Lower lobe of right lung (tissue), 2 donors: Measurements from ENCODE around the gene FBXO7. TPM values are rescaled to one million over a fixed set of nuclear protein-coding genes. Genes with fewer than 3 reads are reported as not detected.

Experiments
- ATAC-seq, 2 donors: fragments of 200-7000 bp; cut with Tn5 transposase; one replicate each; pipeline ENCODE4 v1.9.1; 2020 to 2022; ENCODE audit warnings: mild to moderate bottlenecking in 2 of 2, moderate library complexity in 2 of 2
- DNase-seq: peaks from one replicate; pipeline ENCODE4 v3.0.0-alpha.2; 2020
- H3K27ac ChIP-seq: fragments of 200-600 bp; one replicate; pipeline ENCODE4 v1.8.0; 2022
- H3K27me3 ChIP-seq: fragments of 200-600 bp; one replicate; pipeline ENCODE4 v1.8.0; 2022; ENCODE audit warnings: low read depth
- H3K36me3 ChIP-seq: fragments of 200-600 bp; one replicate; pipeline ENCODE4 v1.8.0; 2022; ENCODE audit warnings: mild to moderate bottlenecking
- H3K4me1 ChIP-seq: fragments of 200-600 bp; one replicate; pipeline ENCODE4 v1.8.0; 2022
- H3K4me3 ChIP-seq: fragments of 200-600 bp; one replicate; pipeline ENCODE4 v1.8.0; 2022; ENCODE audit warnings: mild to moderate bottlenecking
- H3K9me3 ChIP-seq: fragments of 200-600 bp; one replicate; pipeline ENCODE4 v1.8.0; 2022
- CTCF ChIP-seq: fragments of 200-600 bp; IDR thresholded peaks from one replicate; pipeline ENCODE4 v1.8.0; 2022; ENCODE audit warnings: antibody characterized with exemption, mild to moderate bottlenecking
- intact Hi-C: fragments of 100-400 bp; cut with DNase I; formaldehyde crosslinking; loops from one replicate; pipeline ENCODE4 v1.11.0; 2022
- total RNA-seq: library from RNA; stranded (reverse); fragmentation: NEBNext Ultra II Directional; extraction: Animal tissue kit (Norgen Biotek cat#: 25700); gene quantifications from one replicate; pipeline ENCODE4 v1.2.1, GENCODE V29; 2021
- donor health status: DM: no; HTN: yes; CAD: no; lungs with severe emphysema.

FBXO7 gene
- total RNA-seq, 1 donor from 2014 or later: 93.2 TPM

- TF ChIP-seq CTCF: no peak
- no peak overlapping the region for H3K4me3 ChIP-seq
- H3K36me3 ChIP-seq: no peaks in the 10 kb centered on the region
- DNase-seq (no peak), ATAC-seq (peak; percentile 95 to 98)
- no peaks in the 10 kb centered on the region for H3K4me1 ChIP-seq
- intact Hi-C loops: no loop called here
- H3K9me3 ChIP-seq: no peaks in the 10 kb centered on the region
- H3K27ac ChIP-seq: no peak overlapping the region
- peaks cover 4% of the 10 kb centered on the region for H3K27me3 ChIP-seq
Observed at GRCh38 chr22:32448980-32449379, 25.6 kb upstream of the FBXO7 start.

DNA sequence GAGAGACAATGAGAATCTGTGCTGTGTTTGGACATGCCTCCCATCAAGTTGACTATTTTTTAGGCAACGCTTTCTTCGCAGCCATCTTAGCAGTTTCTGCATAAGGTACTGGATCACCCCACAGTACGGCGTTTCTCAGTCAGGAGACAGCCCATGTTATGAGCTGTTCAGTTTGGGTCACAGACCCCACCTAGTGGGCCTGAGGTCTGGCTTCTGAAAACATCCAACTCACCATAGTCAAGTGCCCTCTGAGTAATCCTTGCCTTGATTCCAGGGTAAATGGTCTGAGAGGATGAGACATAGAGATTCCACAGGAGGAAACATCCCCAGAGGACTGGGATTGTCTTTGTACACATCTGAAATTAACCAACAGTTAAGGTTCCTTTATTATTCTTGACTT, 17.6 kb upstream of the FBXO7 start:
- TF ChIP-seq CTCF: no peak
- H3K4me1 ChIP-seq: no peaks in the 10 kb centered on the region
- intact Hi-C loops: no loop called here
- peaks cover 3% of the 10 kb centered on the region for H3K27me3 ChIP-seq
- H3K9me3 ChIP-seq: no peaks in the 10 kb centered on the region
- no peak for DNase-seq
- ATAC-seq: no peak
- no peaks in the 10 kb centered on the region for H3K36me3 ChIP-seq
- no peak overlapping the region for H3K27ac ChIP-seq
- H3K4me3 ChIP-seq: no peak overlapping the region

GRCh38 chr22:32462452-32462851, 12.2 kb upstream of the FBXO7 start:
- intact Hi-C loops: no loop called here
- no peak for ATAC-seq
- no peak overlapping the region for H3K27ac ChIP-seq
- H3K4me3 ChIP-seq: no peak overlapping the region
- DNase-seq: no peak
- TF ChIP-seq CTCF: no peak
- no peaks in the 10 kb centered on the region for H3K9me3 ChIP-seq
- no peaks in the 10 kb centered on the region for H3K36me3 ChIP-seq
- no peaks in the 10 kb centered on the region for H3K4me1 ChIP-seq
- peaks cover 5% of the 10 kb centered on the region for H3K27me3 ChIP-seq

GRCh38 chr22:32465661-32466060, 8.9 kb upstream of the FBXO7 start:
- TF ChIP-seq CTCF: no peak
- Histone ChIP-seq H3K36me3 (no peaks in the 10 kb centered on the region), H3K4me1 (no peaks in the 10 kb centered on the region), H3K4me3 (no peak overlapping the region), H3K27me3 (peaks cover 5% of the 10 kb centered on the region), H3K27ac (no peak overlapping the region), H3K9me3 (no peaks in the 10 kb centered on the region)
- DNase-seq: no peak
- intact Hi-C loops: no loop called here
- no peak for ATAC-seq

- Histone ChIP-seq H3K36me3 (no peaks in the 10 kb centered on the region), H3K9me3 (no peaks in the 10 kb centered on the region), H3K27me3 (peaks cover 5% of the 10 kb centered on the region), H3K4me3 (no peak overlapping the region), H3K27ac (no peak overlapping the region), H3K4me1 (no peaks in the 10 kb centered on the region)
- TF ChIP-seq CTCF: no peak
- ATAC-seq: no peak
- intact Hi-C loops: no loop called here
- no peak for DNase-seq
Observed at GRCh38 chr22:32466496-32466895, 8.1 kb upstream of the FBXO7 start.

GRCh38 chr22:32469799-32470212, 4.8 kb upstream of the FBXO7 start:
- no peaks in the 10 kb centered on the region for H3K9me3 ChIP-seq
- peaks cover 5% of the 10 kb centered on the region for H3K27me3 ChIP-seq
- intact Hi-C loops: no loop called here
- peaks cover 12% of the 10 kb centered on the region for H3K4me1 ChIP-seq
- no peak overlapping the region for H3K4me3 ChIP-seq
- no peaks in the 10 kb centered on the region for H3K36me3 ChIP-seq
- ATAC-seq: no peak
- no peak for DNase-seq
- no peak overlapping the region for H3K27ac ChIP-seq
- no peak for TF ChIP-seq CTCF
